NCI-H2029 treated with DMSO at 0.1 percent for 48 hours (cell line): Measurements from ENCODE around the gene COL18A1.

Source experiments
- DNase-seq: peaks from one replicate; lab custom pipeline; 2025; lab: John Stamatoyannopoulos, UW

The COL18A1 gene

DNA sequence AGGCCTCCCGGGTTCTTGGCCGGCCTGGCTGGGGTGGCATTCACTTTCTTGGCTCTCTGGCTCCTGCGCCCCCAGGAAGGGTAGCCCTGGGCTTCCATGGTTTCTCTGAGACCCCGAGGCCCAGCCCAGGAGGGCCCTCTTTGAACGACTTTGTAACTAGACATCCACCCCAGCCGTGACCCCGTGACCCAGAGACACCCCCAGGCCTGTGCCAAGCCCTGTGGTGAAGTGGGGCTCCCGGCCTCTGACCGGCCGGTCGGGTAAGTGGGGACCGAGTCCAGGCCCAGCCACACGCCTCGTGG lies 64.0 kb downstream of the COL18A1 start:
- DNase-seq, result no peak

DNA sequence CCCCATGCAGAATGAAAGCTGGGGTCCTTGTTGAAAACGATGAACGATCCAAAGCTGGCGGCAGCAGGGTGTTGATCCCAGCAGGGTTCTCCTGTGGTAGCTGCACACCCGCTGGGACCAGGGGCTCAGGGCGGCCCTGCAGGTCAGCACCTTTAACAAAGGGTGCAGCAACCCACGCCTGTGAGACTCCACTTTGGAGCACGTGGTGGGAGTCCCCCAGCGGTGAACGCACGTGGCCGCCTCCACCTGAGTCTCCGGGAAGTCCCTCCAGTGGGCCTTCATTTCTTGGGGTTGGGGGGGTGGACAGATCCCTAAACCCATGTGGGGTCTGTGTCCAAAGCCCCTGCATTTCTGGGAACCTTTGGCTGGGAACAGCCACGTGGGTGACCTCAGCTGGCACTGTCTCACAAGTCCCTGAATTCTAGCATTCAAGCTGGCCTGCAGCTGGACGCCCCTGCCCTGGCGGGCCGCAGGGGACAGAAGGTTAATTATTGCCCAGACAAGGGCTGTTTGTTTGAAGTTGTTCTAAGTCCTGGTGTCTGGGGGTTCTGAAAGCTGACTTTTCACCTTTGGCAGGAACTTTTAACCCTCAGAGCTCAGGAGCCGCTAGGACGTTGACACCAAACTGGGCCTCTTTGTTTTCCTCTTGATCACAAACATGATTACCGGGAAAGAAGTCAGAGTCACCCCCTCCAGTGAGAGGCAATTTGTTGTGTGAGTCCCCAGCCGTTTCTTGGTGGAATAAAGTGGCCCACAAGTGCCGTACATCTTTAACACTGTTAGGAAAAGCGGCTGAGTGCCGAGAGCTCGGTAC lies 64.5 kb downstream of the COL18A1 start:
- DNase-seq, result no peak

DNA sequence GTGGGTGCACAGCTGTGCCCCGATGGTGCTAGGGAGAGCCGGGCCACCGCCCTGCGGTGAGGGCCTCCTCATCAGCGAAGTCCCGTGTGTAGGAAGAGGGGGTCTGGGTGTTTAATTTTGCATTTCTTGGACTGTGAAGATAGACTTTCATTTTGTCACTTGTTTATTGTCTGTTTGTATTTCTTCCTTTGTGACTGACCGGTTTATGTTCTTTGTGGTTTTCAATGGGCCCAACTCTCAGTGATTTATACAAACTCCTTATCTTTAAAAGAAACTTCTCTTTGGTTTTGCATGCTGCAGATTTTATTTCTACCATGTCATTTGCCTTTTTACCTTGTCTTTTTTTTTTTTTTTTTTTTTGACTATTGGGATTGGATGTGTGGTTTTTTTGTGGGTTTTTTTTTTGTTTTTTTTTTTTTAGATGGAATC lies 65.1 kb downstream of the COL18A1 start:
- no peak for DNase-seq

DNA sequence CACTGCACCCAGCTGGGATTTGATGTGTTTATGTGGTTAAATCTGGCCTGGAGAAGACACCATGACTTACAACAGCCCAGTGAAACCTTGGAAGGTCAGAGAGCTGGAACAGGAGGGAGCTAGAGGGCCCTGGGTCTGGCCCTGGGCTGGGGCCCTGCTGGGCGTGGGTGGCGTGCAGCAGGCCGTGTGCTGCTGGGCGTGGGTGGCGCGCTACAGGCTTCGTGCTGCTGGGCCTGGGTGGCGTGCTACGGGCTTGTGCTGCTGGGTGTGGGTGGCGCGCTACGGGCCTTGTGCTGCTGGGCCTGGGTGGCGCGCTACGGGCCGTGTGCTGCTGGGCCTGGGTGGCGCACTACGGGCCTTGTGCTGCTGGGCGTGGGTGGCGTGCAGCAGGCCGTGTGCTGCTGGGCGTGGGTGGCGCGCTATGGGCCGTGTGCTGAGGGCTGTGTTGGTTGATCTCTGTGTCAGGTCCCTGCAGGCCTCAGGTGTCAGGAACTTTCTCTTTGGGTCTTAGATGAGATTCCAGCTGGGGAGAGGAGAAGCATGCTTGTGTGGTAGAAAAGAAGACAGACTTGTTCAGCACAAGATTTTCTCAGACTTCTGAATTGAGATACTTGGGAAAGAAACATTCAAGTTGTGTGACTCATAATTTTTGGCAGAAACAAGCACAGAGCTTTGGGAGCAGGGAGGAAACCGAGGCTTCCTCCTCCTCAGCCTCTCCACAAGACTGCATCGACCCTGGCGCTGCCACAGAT lies 66.0 kb downstream of the COL18A1 start:
- DNase-seq, result no peak

DNA sequence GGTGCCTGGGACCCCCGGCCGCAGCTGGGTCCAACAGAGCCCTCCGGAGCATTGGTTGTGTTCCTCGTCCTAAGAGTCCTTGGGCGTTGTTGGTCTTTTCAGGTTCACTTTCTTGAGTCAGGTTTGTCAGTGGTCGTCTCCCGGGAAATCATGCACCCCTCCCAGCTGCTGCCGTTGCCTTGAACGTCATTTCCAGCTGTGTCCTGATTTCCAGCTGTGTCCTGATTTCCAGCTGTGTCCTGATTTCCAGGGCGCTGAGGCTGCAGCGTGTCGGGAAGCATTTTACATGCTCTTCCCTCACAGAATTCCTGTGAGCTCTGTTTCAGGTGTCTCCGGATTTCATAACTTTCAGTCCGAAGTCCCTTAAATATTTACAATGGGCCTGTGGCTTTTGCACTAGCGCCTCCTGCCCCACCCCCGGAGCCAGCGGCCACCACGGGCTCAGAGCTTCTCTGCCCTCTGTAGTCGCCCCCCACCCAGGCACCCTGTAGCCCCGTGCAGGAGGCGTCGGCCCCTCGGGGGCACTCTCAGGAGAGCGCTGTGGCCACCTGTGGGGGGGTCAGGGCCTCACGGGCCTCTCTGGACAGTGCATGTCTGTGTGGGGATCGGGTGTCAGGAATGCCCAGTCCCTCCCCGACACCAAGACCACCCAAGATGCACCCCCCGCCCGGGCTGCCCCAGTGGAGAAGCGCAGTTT lies 66.7 kb downstream of the COL18A1 start:
- DNase-seq, result no peak

DNA sequence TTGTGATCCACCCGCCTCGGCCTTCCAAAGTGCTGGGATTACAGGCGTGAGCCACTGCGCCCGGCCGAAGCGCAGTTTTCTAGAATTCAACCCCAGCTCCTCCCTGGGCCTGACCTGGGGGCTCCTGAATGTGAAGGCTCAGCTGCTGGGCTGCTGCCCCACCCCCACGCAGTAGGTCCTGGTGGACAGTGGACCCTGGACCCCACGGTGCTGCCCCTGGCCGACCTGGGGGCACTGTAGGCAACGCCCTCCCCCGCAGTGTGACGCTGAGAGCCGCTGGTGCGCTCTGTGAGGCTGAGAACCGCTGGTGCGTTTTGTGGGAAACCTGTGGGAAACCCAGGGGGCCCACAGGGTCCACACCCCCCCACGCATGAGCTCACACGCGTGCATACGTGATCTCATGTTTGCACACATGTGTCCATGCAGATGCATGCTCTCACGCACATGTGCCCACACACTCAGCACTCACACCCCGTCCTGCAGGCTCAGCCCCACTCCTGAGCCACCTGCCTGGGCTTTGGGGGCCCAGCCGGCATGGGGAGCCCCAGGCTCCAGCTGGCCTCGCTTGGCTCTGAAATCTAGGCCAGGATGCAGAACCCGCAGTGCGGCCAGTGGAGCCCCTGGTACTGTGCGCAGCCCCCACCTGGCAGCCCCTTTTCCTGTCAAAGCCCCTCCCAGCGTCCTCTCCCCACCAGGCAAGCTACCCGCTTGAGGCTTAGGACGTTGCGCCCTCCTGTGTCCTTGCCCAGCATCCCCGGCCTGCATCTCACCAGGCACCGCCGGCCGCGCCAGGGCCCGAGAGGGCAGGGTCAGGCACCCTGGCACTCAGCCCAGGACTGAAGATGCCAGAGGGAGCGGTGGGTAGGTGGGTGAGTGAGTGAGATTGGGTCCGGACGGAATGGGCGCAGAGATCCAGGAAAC lies 67.7 kb downstream of the COL18A1 start:
- DNase-seq, result no peak

DNA sequence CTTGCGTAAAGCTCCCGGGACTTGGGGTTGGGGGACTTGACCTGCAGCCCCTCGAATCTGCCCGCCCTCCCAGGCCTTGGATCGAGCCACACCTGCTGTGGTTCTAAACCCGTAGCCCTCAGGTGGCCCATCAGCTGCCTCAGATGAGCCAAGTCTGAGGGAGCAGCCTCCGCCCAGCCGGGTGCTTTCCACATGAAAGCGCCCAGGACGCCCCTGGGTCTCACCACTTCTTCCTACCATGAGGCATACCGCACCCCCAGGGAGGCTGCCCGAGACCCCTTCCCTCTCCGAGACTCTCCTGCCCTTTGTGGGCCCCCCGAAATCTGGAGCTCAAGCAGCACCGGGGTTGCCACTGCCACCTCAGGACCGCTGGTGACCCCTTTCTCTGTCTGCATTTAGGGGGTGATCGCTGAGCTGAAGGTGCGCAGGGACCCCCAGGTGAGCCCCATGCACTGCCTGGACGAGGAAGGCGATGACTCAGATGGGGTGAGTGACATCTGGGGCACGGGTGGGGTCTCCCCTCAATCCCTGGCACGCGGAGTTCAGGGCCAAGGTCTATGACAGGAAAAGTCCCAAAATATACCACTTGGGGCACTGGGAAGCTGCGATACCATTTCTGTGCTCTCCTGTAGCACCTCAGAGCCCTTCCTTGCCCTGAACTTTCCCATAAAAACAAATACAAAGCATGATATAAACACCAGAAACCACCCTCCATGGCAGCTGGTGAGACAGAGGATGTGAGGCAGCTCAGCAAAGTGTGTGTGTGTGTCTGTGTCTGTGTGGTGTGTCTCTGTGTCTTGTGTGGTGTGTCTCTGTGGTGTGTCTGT lies 68.7 kb downstream of the COL18A1 start:
- no peak for DNase-seq

DNA sequence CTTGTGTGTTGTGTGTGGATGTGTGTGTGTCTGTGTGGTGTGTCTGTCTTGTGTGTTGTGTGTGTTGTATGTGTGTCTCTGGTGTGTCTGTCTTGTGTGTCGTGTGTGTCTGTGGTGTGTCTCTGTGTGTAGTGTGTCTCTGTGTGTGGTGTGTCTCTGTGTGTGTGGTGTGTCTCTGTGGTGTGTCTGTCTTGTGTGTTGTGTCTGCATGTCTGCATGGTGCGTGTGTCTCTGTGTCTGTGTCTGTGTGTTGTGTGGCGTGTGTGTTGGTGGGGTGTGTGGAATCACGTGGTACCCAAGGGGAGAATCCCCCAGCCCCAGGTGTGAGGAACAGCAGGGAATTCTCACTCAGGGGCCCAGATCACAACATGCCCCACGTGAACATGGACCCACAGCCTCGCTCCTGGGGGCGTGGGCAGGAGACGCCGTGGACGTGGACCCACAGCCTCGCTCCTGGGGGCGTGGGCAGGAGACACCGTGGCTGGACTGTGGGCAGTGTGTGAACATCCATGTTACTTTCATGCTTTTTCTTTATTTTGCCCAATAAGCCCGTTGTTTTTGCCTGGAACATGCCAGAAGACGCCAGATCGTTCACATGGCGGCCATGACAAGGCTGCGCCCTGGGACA lies 69.5 kb downstream of the COL18A1 start:
- no peak for DNase-seq

DNA sequence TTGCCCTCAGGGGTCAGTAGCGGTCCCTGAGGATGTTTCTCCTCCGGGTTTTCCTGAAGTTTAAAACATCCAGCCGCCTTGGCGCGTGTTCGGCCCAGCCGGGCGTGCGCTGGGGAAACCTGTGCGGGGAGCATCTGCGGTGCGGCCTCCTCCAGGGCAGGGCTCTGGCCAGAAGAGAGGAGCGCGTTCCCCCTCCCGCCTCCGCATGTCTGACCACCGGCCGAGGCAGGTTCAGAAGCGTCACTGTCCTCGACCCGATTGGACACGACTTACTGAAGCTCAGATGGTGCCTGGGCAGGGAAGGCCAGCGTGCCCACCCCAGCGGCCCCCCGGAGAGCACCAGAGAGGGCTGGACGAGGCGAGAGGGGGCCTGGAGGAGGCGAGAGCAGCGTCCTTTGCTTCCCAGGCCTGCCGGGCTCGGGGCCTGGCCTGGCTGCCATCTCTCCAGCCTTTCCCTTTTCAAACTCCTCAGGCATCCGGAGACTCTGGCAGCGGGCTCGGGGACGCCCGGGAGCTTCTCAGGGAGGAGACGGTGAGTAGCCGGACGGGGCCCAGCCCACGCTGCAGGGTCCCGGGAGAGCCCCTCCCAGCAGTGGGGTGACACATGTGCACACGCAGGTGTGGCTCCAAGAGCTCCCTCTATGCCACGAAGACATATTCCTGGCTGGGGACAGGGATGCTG lies 70.2 kb downstream of the COL18A1 start:
- no peak for DNase-seq

DNA sequence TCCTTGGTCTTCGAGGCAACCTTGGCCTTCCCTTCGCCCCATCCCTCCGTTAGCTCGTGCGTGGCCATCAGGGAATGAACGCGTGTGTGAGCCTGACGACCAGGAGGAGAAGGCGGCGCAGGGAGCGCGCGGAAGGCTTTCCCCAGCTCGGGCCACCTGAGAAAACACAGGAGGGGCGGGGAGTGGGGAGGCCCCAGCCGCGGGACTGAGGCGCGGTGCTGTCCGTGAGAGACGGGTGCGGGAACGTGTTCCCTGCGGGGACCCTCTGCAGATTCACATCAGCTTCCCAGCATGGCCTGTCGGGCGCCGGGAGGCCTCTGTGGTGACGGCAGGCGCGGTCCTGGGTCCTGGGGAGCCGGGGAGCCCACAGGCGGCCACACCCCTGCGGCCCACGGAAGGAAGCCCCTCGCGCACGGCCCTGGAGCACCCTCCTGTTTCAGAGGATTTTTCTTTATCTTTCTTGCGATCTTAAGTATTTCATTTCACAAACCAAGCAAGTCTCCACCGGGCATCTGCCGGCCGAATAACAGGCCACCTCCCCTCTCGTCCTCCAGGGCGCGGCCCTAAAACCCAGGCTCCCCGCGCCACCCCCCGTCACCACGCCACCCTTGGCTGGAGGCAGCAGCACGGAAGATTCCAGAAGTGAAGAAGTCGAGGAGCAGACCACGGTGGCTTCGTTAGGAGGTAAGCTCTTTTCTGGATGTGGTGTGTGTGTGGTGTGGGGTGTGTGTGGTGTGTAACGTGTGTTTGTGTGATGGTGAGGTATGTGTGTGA lies 71.0 kb downstream of the COL18A1 start:
- no peak for DNase-seq

DNA sequence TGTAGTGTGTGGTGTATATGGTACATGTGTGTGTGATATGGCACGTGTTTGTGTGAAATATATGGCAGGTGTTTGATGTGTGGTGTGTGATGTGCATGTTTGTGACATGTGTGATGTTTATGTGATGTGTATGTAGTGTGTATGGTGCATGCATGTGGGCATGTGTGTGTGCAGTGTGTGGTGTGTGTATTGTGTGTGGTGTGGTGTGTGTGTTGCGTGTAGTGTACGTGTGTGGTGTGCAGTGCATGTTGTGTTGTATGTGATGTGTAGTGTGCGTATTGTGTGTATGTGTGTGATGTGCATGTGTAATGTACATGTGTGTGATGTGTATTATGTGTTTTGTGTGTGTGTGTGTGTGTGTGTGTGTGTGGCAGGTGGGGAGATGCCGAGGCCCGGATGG lies 71.6 kb downstream of the COL18A1 start:
- DNase-seq, result no peak

DNA sequence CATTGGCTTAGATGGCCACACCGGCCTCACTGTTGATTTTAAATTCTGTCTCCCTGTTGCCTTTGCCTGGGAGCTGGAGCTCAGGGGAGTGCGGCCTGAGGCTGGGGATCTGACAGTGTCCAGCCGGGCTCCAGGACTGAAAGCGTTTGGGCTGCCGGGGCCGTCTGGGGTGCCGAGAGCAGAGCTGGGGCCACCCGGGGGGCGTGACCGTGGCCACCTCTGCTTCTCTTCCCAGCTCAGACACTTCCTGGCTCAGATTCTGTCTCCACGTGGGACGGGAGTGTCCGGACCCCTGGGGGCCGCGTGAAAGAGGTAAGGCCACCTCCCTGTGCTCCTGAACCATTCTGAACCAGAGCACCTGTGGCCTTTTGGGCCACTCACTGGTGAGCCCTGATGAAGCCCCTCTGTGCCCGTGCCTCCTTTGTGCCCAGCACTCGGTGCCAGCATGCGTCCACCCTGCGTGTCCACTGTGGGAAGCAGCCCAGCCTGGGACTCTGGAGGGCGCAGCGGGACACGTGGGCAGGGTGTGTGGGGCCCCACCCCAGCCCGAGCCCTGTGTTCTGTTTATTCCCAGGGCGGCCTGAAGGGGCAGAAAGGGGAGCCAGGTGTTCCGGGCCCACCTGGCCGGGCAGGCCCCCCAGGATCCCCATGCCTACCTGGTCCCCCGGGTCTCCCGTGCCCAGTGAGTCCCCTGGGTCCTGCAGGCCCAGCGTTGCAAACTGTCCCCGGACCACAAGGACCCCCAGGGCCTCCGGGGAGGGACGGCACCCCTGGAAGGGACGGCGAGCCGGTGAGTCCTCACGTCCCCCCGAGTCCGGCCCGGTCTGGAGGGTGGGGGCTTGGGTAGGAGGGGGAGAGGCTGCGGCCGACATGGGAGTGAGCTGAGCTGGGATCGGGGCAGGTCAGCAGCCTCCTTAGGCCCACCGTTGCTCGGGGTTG lies 72.5 kb downstream of the COL18A1 start:
- DNase-seq, result no peak

DNA sequence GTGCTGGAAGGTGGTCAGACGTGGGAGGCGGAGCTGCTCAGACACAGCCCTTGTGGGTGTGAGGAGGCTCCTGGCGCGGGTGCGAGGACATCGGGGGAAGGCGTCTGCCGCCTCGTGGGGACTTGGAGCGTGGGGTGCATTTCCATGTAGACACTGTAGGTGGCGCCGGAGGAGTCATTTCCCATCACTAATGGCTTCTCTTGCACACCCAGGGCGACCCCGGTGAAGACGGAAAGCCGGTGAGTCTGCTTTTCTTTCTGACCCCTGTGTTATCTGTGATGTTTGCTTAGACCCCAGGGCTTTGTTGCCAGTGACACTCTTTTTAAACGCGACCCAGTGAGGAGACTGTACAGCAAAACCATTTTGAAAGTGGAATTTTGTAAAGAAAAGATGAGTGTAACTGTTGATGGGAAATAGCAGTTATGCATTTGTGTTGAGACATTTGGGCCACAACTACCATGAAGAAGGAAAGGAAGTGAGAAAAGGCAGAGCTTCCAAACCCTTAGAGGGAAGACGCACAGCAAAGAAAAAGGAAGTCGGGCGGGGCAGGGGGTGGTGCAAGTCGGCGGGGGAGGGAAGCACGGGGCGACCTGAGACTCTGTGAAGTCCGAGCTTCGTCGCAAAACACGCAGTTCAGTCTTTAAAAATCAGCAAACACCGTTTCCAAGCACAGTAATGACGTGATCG lies 73.3 kb downstream of the COL18A1 start:
- DNase-seq, result no peak

DNA sequence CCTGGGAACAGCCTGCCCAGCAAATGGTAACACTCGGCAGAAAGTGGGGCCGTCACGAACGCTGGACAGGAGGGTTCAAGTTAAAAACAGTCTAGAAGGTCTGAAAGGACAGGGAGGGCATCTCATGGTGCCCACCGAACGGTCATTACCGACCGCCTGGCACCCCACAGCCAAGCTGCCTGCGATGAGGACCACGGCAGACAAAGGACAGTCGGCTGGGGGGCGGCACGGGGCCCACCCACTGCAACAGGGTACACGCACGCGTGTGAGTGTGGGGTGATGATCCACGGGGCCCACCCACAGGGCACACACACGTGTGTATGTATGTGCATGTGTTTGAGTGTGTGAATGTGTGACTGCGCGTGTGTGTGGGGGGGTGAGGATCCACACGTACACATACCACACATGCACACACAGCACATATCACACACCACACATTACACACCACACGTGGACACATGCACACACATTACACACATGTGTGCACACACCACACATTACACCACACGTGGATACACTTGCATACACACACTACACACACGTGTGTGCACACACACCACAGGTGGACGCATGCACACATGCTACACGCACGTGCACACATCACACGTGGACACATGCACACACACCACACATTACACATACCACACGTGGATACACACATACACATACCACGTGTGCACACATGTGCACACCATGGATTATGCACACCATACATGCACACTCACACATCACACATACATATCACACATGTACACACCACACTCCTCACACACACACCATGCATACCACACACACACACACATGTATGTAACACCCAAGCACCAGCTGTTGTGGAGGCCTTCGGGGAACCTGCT lies 74.1 kb downstream of the COL18A1 start:
- no peak for DNase-seq

DNA sequence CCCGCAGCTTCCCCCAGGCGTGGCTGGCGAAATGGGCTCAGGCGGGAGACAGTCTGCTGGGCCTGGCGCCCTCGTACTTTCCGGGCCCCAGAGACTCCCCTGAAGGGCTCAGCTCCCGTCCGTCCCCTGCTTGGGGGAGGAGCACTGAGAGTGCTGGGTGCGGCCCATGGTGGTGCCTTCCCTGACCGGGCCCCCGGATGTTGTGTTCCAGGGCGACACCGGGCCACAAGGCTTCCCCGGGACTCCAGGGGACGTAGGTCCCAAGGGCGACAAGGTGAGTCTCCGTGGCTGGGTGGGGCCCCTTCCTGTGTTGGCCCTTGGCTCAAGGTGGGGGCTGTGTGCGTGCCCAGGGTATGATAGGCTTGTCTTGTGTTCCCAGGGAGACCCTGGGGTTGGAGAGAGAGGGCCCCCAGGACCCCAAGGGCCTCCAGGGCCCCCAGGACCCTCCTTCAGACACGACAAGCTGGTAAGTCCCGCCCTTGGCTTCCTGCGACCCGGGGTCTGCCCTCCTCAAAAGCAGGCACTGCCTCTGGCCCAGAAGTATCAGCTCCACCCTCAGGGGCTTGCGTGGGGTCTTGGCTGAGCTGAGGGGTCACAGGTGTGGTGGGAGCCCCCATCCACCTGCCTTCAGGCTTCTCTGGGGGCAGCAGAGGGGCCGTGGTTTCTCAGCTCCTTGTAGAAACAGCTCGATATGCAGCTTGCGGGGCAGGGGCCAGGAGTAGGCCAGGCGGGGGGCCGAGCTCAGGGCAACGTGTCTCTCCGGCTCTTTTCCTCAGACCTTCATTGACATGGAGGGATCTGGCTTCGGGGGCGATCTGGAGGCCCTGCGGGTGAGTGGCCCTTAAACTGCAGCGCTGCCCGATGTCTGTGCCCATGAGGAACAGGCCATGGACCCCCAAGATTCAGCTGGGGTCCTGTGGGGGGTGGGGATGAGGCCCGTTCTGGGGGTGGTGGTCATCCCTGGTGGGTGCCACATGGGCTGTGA lies 75.0 kb downstream of the COL18A1 start:
- no peak for DNase-seq
